Measurements from ENCODE around the gene CCND2. TPM values are rescaled to one million over a fixed set of nuclear protein-coding genes. Genes with fewer than 3 reads are reported as not detected.
A peak's percentile ranks its signal among the peaks of the same experiment; 100 is the strongest.
"Not testable (repeated sequence)": the region's sequence is repeated elsewhere in the genome, so short reads cannot be mapped to it uniquely, and the experiment has no call there.

Gene CCND2
- total and polyA plus RNA-seq, 5 experiments from 2014 or later: 69.3 to 94.1 (median 89.3) TPM

DNA sequence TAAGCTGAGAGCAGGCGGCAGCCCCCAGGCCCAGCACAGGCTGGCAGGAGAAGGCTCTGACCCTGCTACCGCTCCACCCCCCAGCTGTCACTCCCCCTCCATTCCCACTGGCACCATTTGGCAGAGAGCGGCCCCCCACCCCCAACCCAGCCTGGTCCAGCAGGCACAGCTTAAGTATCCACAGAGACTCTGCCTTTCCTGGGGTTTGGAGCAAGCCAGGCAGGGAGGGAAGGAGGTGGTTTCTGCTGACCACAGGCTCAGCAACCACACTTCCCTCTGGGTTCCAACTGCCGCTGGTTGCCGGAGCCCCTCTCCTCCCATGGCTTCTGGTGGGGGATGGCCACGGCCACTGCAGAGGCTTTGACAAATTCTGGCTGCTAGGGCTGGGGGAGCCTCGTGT is 30.5 kb upstream of the CCND2 start:
- no peak overlapping the region for H3K27ac Mint-ChIP-seq
- peaks cover 0 to 19% (median 16%) of the 10 kb centered on the region in 5 donors for H3K27me3 Mint-ChIP-seq
- no peak for DNase-seq
- peaks cover 0 to 27% (median 17%) of the 10 kb centered on the region in 3 donors for H3K36me3 Mint-ChIP-seq
- POLR2A ChIA-PET: no interaction called here
- no peak overlapping the region for H3K4me3 Mint-ChIP-seq
- peaks cover 2 to 22% (median 16%) of the 10 kb centered on the region in 9 donors for H3K9me3 Mint-ChIP-seq
- H3K4me1 Mint-ChIP-seq: peaks cover 0 to 16% (median 3%) of the 10 kb centered on the region in 4 donors
- ATAC-seq: no peak

DNA sequence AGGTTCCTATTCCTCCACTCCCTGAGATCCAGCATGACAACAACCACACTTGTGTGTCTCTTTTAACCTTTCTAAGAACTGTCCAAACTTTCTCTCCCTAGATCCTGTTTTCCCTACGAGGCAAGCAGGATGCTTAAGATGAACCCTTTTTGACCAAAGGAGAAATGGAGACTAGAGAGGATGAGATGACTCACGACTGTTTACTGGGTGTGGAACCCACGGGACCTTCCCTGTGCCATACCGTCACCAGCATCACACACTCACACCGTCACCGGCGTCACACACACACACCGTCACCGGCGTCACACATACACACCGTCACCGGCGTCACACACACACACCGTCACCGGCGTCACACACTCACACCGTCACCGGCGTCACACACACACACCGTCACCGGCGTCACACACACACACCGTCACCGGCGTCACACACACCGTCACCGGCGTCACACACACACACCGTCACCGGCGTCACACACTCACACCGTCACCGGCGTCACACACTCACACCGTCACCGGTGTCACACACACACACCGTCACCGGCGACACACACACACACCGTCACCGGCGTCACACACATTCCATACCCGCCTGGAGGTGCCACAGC is 30.0 kb upstream of the CCND2 start:
- ATAC-seq, DNase-seq, H3K4me3 Mint-ChIP-seq, POLR2A ChIA-PET: not testable (repeated sequence)
- peak overlapping the region in 2 of 10 donors; percentile 28 to 41 for H3K27ac Mint-ChIP-seq
- H3K9me3 Mint-ChIP-seq: peaks cover 0 to 17% (median 11%) of the 10 kb centered on the region in 9 donors
- H3K36me3 Mint-ChIP-seq: peaks cover 0 to 22% (median 12%) of the 10 kb centered on the region in 3 donors
- peaks cover 0 to 16% (median 3%) of the 10 kb centered on the region in 4 donors for H3K4me1 Mint-ChIP-seq
- peaks cover 0 to 19% (median 16%) of the 10 kb centered on the region in 5 donors for H3K27me3 Mint-ChIP-seq

DNA sequence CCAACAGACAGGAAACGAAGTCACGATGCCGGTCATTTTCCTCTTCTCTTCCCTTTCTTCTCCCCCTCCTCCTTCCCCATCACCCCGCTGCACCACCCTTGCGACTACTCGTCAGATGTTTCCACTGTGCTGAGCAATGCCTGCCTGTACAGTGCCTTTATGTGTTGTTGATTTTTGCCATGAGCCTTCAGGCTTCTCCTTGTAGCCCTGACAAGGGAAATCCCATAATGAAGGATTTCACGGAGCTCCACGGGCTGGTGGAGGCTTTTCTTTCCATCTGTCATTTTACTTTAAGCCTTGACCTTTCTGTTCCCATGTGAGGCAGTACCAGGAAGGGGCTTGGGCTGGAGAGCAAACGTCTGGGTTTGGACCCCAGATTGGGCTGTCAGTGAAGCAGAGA is 28.7 kb upstream of the CCND2 start:
- Mint-ChIP-seq H3K27ac (no peak overlapping the region), H3K4me1 (peaks cover 0 to 16% (median 3%) of the 10 kb centered on the region in 4 donors), H3K4me3 (no peak overlapping the region), H3K27me3 (peaks cover 0 to 19% (median 16%) of the 10 kb centered on the region in 5 donors), H3K36me3 (peaks cover 0 to 9% (median 0%) of the 10 kb centered on the region in 3 donors), H3K9me3 (peaks cover 0 to 4% (median 0%) of the 10 kb centered on the region in 9 donors)
- POLR2A ChIA-PET: no interaction called here
- no peak for ATAC-seq
- DNase-seq: no peak

DNA sequence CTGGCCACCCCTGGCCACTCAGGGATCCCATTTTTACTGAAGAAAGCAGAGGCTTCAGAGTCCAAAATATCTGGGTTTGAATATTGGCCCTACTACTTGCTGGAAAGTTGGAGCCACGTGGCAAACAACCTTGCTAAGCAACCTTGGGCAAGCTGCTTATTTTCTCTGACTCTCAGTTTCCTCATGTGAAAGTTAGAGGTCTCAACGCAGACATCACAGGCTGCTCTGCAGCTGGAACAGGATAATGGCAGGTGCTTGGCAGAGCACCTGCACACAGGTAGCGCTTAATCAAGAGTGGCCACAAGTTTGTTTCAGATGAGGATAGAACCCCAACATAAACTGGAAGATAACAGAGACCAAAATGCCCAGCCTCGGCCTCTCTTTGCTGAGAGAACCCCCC is 28.1 kb upstream of the CCND2 start:
- Mint-ChIP-seq H3K4me3 (no peak overlapping the region), H3K27me3 (peaks cover 0 to 19% (median 16%) of the 10 kb centered on the region in 5 donors), H3K27ac (no peak overlapping the region), H3K36me3 (peaks cover 0 to 9% (median 0%) of the 10 kb centered on the region in 3 donors), H3K9me3 (peaks cover 0 to 4% (median 0%) of the 10 kb centered on the region in 9 donors), H3K4me1 (peaks cover 0 to 16% (median 4%) of the 10 kb centered on the region in 4 donors)
- DNase-seq (no peak), ATAC-seq (no peak)
- POLR2A ChIA-PET: no interaction called here

DNA sequence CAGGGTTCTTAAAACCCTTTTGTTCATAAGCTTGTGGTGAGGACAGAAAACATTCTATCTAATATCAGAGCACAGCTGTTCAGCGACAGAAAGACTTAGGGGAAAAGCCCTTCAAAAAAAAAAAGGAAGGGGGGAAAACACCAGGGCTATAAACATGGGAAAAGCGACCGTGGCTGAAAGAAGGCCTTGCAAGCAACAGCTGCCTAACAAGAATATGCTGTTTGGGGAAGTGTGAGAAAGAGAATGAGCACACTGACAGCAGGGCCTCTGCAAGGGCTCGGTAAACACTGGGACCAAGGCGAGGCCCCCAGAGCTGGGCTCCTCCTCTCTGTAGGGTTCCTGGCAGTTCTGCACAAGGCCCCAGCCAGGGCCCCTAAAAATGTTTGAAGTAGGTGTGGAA is 27.4 kb upstream of the CCND2 start:
- Mint-ChIP-seq H3K9me3 (peaks cover 0 to 1% (median 0%) of the 10 kb centered on the region in 9 donors), H3K27ac (peak overlapping the region in 1 of 10 donors; percentile 65), H3K4me3 (no peak overlapping the region), H3K27me3 (peaks cover 0 to 19% (median 15%) of the 10 kb centered on the region in 5 donors), H3K36me3 (peaks cover 0 to 8% (median 0%) of the 10 kb centered on the region in 3 donors), H3K4me1 (peaks cover 6 to 19% (median 9%) of the 10 kb centered on the region in 4 donors)
- POLR2A ChIA-PET: no interaction called here
- DNase-seq: no peak
- no peak for ATAC-seq

DNA sequence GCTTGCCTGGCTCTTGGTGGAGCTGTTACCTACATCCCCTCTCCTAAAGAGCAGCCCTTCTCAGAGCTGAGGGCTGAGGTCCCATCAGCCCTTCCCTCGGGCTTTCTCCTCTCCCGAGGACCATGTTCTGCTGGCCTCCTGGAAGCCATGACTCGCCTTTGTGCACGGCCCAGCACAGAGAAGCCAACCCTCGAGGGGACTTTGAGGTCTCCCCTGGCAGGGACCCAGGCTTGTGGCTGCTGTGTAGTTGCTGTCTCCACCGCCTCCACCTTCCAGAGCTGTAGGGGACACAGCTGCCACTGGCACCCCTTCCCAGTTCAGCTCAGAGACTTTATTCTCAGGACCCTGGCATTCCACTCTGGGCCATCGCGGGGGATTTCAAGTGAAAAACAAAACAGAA is 22.9 kb upstream of the CCND2 start:
- Mint-ChIP-seq H3K36me3 (no peaks in the 10 kb centered on the region), H3K4me1 (peaks cover 9 to 13% (median 12%) of the 10 kb centered on the region in 4 donors), H3K27ac (peak overlapping the region in 5 of 10 donors; percentile 32 to 87 (median 62)), H3K27me3 (peaks cover 0 to 7% (median 0%) of the 10 kb centered on the region in 5 donors), H3K9me3 (no peaks in the 10 kb centered on the region), H3K4me3 (peak overlapping the region in 3 of 10 donors; percentile 22 to 60 (median 50))
- POLR2A ChIA-PET: interaction anchor here (0.6 to 2.3 kb wide), 4 partner anchors 21 to 218 kb away, joined by 4 to 30 read pairs (median 8); partner anchors contain the start of gene CCND2
- ATAC-seq (peak; percentile 36 to 52), DNase-seq (no peak)

DNA sequence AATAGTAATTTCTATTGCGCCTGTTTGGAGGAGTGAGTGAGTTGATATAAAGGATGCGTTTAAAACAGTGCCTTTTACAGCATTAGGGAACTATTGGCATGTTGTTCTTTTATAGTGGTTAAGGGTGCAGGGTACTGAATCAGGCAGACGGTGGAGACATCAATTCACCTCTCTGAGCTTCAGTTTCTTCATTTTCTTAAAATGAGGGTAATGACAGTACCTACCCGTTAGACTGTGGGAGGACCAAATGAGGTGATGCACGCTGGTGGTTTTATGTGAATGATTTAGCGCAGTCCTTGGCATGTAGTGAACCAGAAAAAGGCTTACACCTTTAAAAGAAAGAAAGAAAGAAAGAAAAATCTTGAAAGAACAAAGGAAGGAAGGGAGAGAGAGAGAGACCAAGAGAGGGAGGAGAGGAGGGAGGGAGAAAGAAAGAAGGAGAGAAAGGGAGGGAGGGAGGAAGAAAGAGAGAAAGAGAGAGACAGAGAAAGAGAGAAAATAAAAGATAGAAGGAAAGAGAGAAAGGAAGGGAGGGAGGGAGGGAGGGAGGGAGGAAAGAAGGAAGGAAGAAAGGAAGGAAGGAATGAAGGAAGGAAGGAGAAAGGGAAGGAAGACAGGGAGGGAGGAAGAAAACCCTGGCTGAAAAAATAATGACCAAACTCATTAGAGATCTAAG is 22.2 kb upstream of the CCND2 start:
- DNase-seq: peak in 7 of 10 donors; percentile 25 to 60 (median 38)

DNA sequence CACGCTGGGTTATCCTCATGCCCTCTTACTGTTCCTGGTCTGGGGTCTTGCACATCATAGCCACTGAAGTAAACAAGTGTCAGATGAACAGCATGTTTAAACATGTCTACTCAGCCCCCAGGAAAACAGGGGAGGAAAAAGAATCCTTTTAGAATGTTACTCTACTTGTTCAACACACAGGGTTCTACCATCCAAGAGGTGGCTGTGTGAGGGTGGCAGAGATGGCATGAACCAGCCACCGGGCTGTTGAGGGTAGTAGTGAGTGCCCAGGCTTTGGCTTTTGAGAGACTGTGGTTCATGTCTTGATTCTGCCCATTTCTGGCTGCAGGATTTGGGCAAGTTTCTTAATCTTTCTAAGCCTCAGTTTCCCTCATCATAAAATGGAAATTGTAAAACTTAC is 21.6 kb upstream of the CCND2 start:
- Mint-ChIP-seq H3K27me3 (peaks cover 0 to 7% (median 0%) of the 10 kb centered on the region in 5 donors), H3K4me1 (peaks cover 7 to 12% (median 11%) of the 10 kb centered on the region in 4 donors), H3K4me3 (no peak overlapping the region), H3K9me3 (no peaks in the 10 kb centered on the region), H3K36me3 (no peaks in the 10 kb centered on the region), H3K27ac (no peak overlapping the region)
- DNase-seq (no peak), ATAC-seq (no peak)
- POLR2A ChIA-PET: interaction anchor here (1.1 to 2.3 kb wide), 2 partner anchors 19 to 24 kb away, joined by 11 to 30 read pairs; partner anchors contain the start of gene CCND2

More for the DNA sequence above, 22.2 kb upstream of the CCND2 start:
- Mint-ChIP-seq H3K27ac (peak overlapping the region in 9 of 10 donors; percentile 11 to 87 (median 44)), H3K36me3 (no peaks in the 10 kb centered on the region), H3K4me3 (peak overlapping the region in 4 of 10 donors; percentile 36 to 71 (median 55)), H3K4me1 (peaks cover 8 to 12% (median 11%) of the 10 kb centered on the region in 4 donors), H3K27me3 (peaks cover 0 to 7% (median 0%) of the 10 kb centered on the region in 5 donors), H3K9me3 (no peaks in the 10 kb centered on the region)
- ATAC-seq: peak; percentile 99
- POLR2A ChIA-PET: interaction anchor here (0.5 to 2.3 kb wide), 5 partner anchors 20 to 219 kb away, joined by 4 to 30 read pairs (median 6); partner anchors contain the start of gene CCND2

DNA sequence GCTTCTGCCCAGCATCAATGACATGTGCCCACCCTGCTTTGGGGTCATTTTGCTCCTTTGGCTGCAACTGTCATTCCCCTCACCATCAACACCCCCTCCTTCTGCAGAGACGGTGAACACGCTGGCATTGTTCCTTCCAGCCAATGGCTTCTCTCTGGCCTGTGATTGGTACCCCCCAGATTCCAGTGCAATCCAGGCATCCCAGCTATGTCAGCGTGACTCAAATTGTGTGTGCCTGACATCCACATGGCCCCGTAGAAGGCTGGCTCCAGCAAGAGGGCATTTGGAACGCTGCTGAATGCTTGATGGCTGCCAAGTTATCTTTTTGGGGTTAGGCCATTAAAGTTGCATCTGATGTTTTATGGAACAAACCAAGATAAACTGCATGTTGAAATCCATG is 21.0 kb upstream of the CCND2 start:
- H3K9me3 Mint-ChIP-seq: no peaks in the 10 kb centered on the region
- H3K27me3 Mint-ChIP-seq: peaks cover 0 to 7% (median 0%) of the 10 kb centered on the region in 5 donors
- no peak overlapping the region for H3K4me3 Mint-ChIP-seq
- DNase-seq: no peak
- no peak for ATAC-seq
- POLR2A ChIA-PET: no interaction called here
- H3K36me3 Mint-ChIP-seq: no peaks in the 10 kb centered on the region
- peaks cover 7 to 12% (median 11%) of the 10 kb centered on the region in 4 donors for H3K4me1 Mint-ChIP-seq
- no peak overlapping the region for H3K27ac Mint-ChIP-seq

DNA sequence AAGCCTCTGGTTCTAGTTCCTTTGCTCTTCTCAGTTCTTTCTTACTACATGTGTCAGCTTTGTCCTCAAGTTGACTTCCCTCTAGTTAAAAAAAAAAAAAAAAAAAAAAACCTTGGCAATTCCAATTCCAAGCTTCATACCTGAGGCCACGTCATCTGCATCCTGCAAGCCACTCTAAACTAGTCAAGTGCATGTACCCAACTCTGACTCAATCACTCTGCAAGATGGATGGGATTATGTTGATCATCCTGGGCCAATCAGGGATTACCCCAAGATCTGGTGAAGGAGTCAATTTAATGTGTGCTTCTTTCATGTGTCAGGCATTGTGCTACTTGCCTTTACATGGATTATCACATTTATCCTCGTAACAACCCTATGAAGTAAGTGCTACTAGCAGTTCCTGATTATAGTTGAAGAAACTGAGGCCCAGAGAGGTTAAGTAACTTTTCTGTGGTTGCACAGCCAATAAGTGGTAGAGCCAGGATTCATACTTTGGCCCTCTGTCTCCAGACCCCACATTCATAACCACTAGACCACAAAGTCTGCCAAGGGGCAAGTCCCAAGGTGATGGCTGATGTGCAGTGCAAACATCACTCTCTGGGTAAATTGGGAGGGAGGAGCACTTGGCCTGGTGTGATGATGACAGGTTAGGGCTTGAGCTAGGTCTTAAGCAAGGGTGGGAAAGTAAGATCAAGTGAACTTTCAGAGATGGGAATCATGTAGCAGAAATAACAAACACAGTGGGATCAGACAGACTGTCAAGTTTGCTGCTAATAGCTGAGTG is 17.3 kb upstream of the CCND2 start:
- POLR2A ChIA-PET: interaction anchor here (0.7 to 1.2 kb wide), 2 partner anchors 12 to 13 kb away, joined by 4 to 5 read pairs; no protein-coding TSS in a partner anchor
- DNase-seq: no peak
- Mint-ChIP-seq H3K27me3 (peaks cover 0 to 7% (median 0%) of the 10 kb centered on the region in 5 donors), H3K27ac (peak overlapping the region in 1 of 10 donors; percentile 57), H3K36me3 (peaks cover 0 to 3% (median 0%) of the 10 kb centered on the region in 3 donors), H3K9me3 (peaks cover 0 to 5% (median 0%) of the 10 kb centered on the region in 9 donors), H3K4me1 (peaks cover 2 to 4% (median 3%) of the 10 kb centered on the region in 4 donors), H3K4me3 (no peak overlapping the region)
- ATAC-seq: no peak

DNA sequence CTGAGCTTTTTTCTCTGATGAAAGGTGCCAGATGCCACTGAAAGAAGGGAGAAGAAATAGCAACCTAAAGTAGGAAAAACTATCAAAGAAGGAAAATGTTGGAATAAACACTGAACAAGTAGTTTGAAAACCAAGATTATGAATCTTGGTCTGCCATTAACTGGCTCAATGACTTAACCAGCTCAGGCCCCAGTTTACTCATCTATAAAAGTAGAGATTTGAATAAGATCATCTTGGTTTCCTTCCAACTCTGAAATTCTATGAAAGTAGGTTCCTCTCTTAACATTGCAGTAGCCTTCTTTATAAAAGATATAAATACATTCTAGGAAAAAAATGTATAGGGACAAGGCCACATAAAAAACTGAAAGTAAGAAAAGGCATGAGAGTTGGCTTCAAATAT is 16.1 kb upstream of the CCND2 start:
- Mint-ChIP-seq H3K27me3 (peaks cover 0 to 7% (median 0%) of the 10 kb centered on the region in 5 donors), H3K4me1 (peaks cover 0 to 2% (median 0%) of the 10 kb centered on the region in 4 donors), H3K36me3 (peaks cover 0 to 3% (median 0%) of the 10 kb centered on the region in 3 donors), H3K27ac (peak overlapping the region in 2 of 10 donors; percentile 25 to 49), H3K4me3 (no peak overlapping the region), H3K9me3 (peaks cover 0 to 5% (median 0%) of the 10 kb centered on the region in 9 donors)
- DNase-seq (no peak), ATAC-seq (no peak)
- POLR2A ChIA-PET: interaction anchor here (0.5 to 1.0 kb wide), 2 partner anchors 14 to 18 kb away, joined by 3 to 4 read pairs; no protein-coding TSS in a partner anchor

DNA sequence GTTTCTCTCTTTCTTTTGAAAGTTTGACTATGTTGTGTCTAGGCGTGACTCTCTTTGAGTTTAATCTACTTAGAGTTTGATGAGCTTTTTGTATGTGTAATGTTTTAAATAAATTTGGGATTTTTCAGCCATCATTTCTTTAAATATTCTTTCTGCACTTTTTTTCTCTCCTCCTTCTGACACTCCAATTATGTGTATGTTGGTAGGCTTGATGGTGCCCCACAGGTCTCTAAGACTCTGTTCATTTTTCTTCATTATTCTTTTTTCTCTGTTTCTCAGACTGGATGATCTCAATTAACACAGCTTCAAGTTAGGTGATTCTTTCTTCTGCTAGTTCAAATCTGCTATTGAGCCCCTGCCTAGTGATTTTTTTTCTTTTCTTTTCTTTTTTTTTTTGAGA is 14.5 kb upstream of the CCND2 start:
- H3K4me1 Mint-ChIP-seq: no peaks in the 10 kb centered on the region
- no peak overlapping the region for H3K4me3 Mint-ChIP-seq
- no peak for ATAC-seq
- peaks cover 0 to 3% (median 0%) of the 10 kb centered on the region in 3 donors for H3K36me3 Mint-ChIP-seq
- POLR2A ChIA-PET: no interaction called here
- DNase-seq: no peak
- H3K27me3 Mint-ChIP-seq: no peaks in the 10 kb centered on the region
- peaks cover 0 to 5% (median 0%) of the 10 kb centered on the region in 9 donors for H3K9me3 Mint-ChIP-seq
- no peak overlapping the region for H3K27ac Mint-ChIP-seq

All from naive thymus-derived CD8-positive, alpha-beta T cell (primary cell).